ENCODE data around the gene ANXA11.

Gene ANXA11

DNA sequence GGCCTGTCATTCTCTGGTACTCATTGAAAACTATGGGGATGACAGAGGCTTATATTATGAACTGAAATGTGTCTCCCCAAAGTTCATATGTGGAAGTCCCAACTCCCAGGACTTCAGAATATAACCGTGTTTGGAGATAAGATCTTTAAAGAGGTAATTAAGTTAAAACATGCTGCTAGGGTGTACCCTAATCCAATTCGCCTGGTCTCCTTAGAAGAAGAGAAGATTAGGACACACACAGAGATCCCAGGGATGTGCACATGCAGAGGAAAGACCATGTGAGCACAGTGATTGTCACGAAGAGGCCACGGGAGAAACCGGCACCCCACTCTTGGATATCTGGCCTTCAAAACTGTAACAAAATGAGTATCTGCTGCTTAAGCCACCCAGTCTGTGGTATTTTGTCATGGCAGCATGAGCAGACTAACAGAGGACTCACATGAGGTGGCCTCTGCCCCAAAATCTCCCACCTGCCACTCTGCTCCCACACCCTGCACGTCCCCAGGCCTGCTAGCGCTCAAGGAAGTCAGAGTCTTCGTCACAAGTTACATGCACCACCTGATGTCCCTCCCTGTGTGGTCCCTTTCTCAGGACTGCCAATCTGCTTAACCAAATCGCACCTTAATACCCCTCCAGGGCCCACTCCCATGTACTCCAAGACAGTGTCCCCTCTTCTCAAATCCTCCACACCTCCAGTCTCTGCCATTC, 46.0 kb downstream of the ANXA11 start:
- ChIA-PET POLR2A (interaction anchor here (1.2 kb wide), 2 partner anchors 8 to 44 kb away, joined by 3 to 7 read pairs; no protein-coding TSS in a partner anchor), CTCF (interaction anchor here (0.5 to 1.5 kb wide), 4 partner anchors 9 to 672 kb away, joined by 3 to 8 read pairs (median 4); no protein-coding TSS in a partner anchor)
- Histone ChIP-seq H3K4me3 (ENCODE audit: low read depth, low read length) (no peak overlapping the region), H3K4me1 (ENCODE audit: control insufficient read depth, insufficient read depth, low read length) (peaks cover 8% of the 10 kb centered on the region), H3K9me3 (ENCODE audit: control insufficient read depth, insufficient read depth, low read depth, low read length) (no peaks in the 10 kb centered on the region), H3K36me3 (ENCODE audit: control insufficient read depth in 2 of 2, insufficient read depth in 1 of 2, low read length in 2 of 2) (peaks cover 4 to 97% of the 10 kb centered on the region in 2 experiments), H3K27ac (ENCODE audit: extremely low read depth, low read depth, low read length) (no peak overlapping the region)
- TF ChIP-seq ZFP69B (tag by site-specific recombination; IDR thresholded peaks at IDR 0.05): no peak
- peak; percentile 55 for TF ChIP-seq GLIS1 (tag by site-specific recombination; IDR thresholded peaks at IDR 0.05)

DNA sequence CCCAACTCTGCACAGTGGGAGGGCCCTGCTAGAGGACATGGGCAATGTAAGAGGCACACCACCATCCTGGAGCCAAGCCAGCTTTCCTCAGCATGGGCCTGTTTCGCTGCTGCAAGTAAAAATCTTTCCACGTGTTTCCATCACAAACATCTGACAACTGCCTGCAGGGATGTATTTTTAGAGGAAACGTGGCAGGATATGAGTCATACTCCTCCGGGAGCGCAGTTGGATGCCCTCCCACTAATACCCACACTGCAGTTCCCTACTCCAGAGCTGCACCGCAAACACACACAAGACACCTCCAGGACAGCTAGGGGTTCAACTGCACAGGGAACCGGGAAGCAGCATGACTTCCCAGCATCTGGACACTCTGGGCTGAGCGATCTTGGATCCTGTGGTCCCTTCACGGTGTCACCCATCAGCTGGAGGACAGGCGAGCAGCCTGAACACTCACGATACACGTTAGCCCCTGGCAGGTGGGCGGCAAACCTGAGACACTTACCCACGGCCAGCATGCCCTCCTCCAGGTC, 46.7 kb downstream of the ANXA11 start:
- Histone ChIP-seq H3K9me3 (ENCODE audit: control insufficient read depth, insufficient read depth, low read depth, low read length) (no peaks in the 10 kb centered on the region), H3K36me3 (ENCODE audit: control insufficient read depth in 2 of 2, insufficient read depth in 1 of 2, low read length in 2 of 2) (peaks cover 4 to 94% of the 10 kb centered on the region in 2 experiments), H3K4me3 (ENCODE audit: low read depth, low read length) (no peak overlapping the region), H3K27ac (ENCODE audit: extremely low read depth, low read depth, low read length) (0 out of 2 replicates have a peak overlapping the region, but pooled peaks have one; percentile 7), H3K4me1 (ENCODE audit: control insufficient read depth, insufficient read depth, low read length) (peaks cover 8% of the 10 kb centered on the region)
- ChIA-PET POLR2A (interaction anchor here (1.2 kb wide), 2 partner anchors 9 to 45 kb away, joined by 3 to 7 read pairs; no protein-coding TSS in a partner anchor), CTCF (interaction anchor here (0.5 to 1.5 kb wide), 4 partner anchors 10 to 671 kb away, joined by 3 to 8 read pairs (median 4); no protein-coding TSS in a partner anchor)
- TF ChIP-seq ZNF48 (tag by site-specific recombination; IDR thresholded peaks at IDR 0.05) (no peak), ZNF843 (tag by site-specific recombination; IDR thresholded peaks at IDR 0.05) (peak; percentile 47; the same call in 1 of the 2 replicates), KLF9 (tag by site-specific recombination; IDR thresholded peaks at IDR 0.05; ENCODE audit: low read depth) (peak; percentile 44; the same call in 1 of the 2 replicates), PRDM4 (tag by site-specific recombination; IDR thresholded peaks at IDR 0.05) (no peak), ZNF677 (tag by site-specific recombination; IDR thresholded peaks at IDR 0.05) (no peak), TCF7L2 (IDR thresholded peaks at IDR 0.05; ENCODE audit: borderline replicate concordance, low read depth, low read length) (no peak), ZNF549 (tag by site-specific recombination; IDR thresholded peaks at IDR 0.05) (no peak), ZBTB44 (tag by site-specific recombination; IDR thresholded peaks at IDR 0.05) (peak; percentile 92), ZNF768 (tag by site-specific recombination; IDR thresholded peaks at IDR 0.05) (no peak), ZNF654 (tag by site-specific recombination; IDR thresholded peaks at IDR 0.05; ENCODE audit: low read depth) (no peak), ZNF555 (tag by site-specific recombination; conservative IDR thresholded peaks at IDR 0.05) (no peak), ZNF560 (tag by site-specific recombination; IDR thresholded peaks at IDR 0.05; ENCODE audit: borderline replicate concordance) (no peak), ZNF350 (tag by site-specific recombination; IDR thresholded peaks at IDR 0.05) (no peak), ZBTB17 (tag by site-specific recombination; IDR thresholded peaks at IDR 0.05) (peak; percentile 53; the same call in 1 of the 2 replicates), ZNF341 (tag by site-specific recombination; IDR thresholded peaks at IDR 0.05; ENCODE audit: low read depth) (no peak), ZNF623 (tag by site-specific recombination; IDR thresholded peaks at IDR 0.05) (no peak), ZNF16 (tag by site-specific recombination; IDR thresholded peaks at IDR 0.05; ENCODE audit: low read depth) (peak; percentile 47; the same call in 1 of the 2 replicates), ZNF394 (tag by site-specific recombination; IDR thresholded peaks at IDR 0.05; ENCODE audit: borderline replicate concordance) (peak; percentile 60; the same call in 1 of the 2 replicates), ZNF449 (tag by site-specific recombination; IDR thresholded peaks at IDR 0.05) (no peak), ZNF621 (tag by site-specific recombination; IDR thresholded peaks at IDR 0.05) (no peak), KLF10 (tag by site-specific recombination; IDR thresholded peaks at IDR 0.05) (peak; percentile 34; the same call in 1 of the 2 replicates), GLIS2 (tag by site-specific recombination; IDR thresholded peaks at IDR 0.05) (peak; percentile 92), ZBTB8A (tag by site-specific recombination; IDR thresholded peaks at IDR 0.05) (peak; percentile 63), ZFP41 (tag by site-specific recombination; IDR thresholded peaks at IDR 0.05; ENCODE audit: borderline replicate concordance) (no peak), OSR2 (tag by site-specific recombination; IDR thresholded peaks at IDR 0.05) (peak; percentile 58), ZNF571 (tag by site-specific recombination; IDR thresholded peaks at IDR 0.05) (no peak)

All from HEK293 (cell line).